HEK293 (cell line): ENCODE data around the gene ROCK1.

Source experiments
- KLF9 ChIP-seq: fragments of 450-650 bp; formaldehyde crosslinking; IDR thresholded peaks from 2 replicates; pipeline ENCODE4 v1.5.1; 2016; ENCODE audit warnings: missing biosample characterization, missing genetic modification characterization, low read depth
- WT1 ChIP-seq: fragments of 450-650 bp; formaldehyde crosslinking; IDR thresholded peaks from 2 replicates; pipeline ENCODE4 v1.5.1; 2016; ENCODE audit warnings: missing biosample characterization, missing genetic modification characterization
- ZBTB7A ChIP-seq: fragments of 450-650 bp; formaldehyde crosslinking; IDR thresholded peaks from 2 replicates; pipeline ENCODE4 v1.5.1; 2016; ENCODE audit warnings: low read depth, missing biosample characterization, missing genetic modification characterization
- ZBTB8A ChIP-seq: fragments of 450-650 bp; formaldehyde crosslinking; IDR thresholded peaks from 2 replicates; pipeline ENCODE4 v1.5.1; 2016; ENCODE audit warnings: missing biosample characterization, missing genetic modification characterization
- ZFP69B ChIP-seq: fragments of 450-650 bp; formaldehyde crosslinking; IDR thresholded peaks from 2 replicates; pipeline ENCODE4 v1.5.1; 2016; ENCODE audit warnings: missing biosample characterization, missing genetic modification characterization
- ZNF175 ChIP-seq: fragments of 450-650 bp; formaldehyde crosslinking; IDR thresholded peaks from 2 replicates; pipeline ENCODE4 v1.5.1; 2016; ENCODE audit warnings: missing biosample characterization, missing genetic modification characterization
- ZNF24 ChIP-seq: fragments of 450-650 bp; formaldehyde crosslinking; IDR thresholded peaks from 2 replicates; pipeline ENCODE4 v1.5.1; 2016; ENCODE audit warnings: missing biosample characterization, missing genetic modification characterization
- ZNF335 ChIP-seq: fragments of 450-650 bp; formaldehyde crosslinking; conservative IDR thresholded peaks from 2 replicates; pipeline ENCODE4 v1.5.1; 2016; ENCODE audit warnings: missing biosample characterization, missing genetic modification characterization
- ZNF501 ChIP-seq: fragments of 450-650 bp; formaldehyde crosslinking; IDR thresholded peaks from 2 replicates; pipeline ENCODE4 v1.5.1; 2016; ENCODE audit warnings: missing biosample characterization, missing genetic modification characterization
- ZNF529 ChIP-seq: fragments of 450-650 bp; formaldehyde crosslinking; IDR thresholded peaks from 2 replicates; pipeline ENCODE4 v1.5.1; 2017; ENCODE audit warnings: missing genetic modification characterization, missing biosample characterization; ENCODE audit not compliant: insufficient replicate concordance
- ZNF558 ChIP-seq: fragments of 450-650 bp; formaldehyde crosslinking; IDR thresholded peaks from 2 replicates; pipeline ENCODE4 v1.5.1; 2016; ENCODE audit warnings: missing biosample characterization, missing genetic modification characterization
- ZNF791 ChIP-seq: fragments of 450-650 bp; formaldehyde crosslinking; IDR thresholded peaks from 2 replicates; pipeline ENCODE4 v1.5.1; 2016; ENCODE audit warnings: missing biosample characterization, missing genetic modification characterization
- ZSCAN16 ChIP-seq: fragments of 450-650 bp; formaldehyde crosslinking; IDR thresholded peaks from 2 replicates; pipeline ENCODE4 v1.5.1; 2016; ENCODE audit warnings: missing biosample characterization, missing genetic modification characterization
- TF ChIP-seq, protein P1 (sequence below): fragments of 450-650 bp; formaldehyde crosslinking; IDR thresholded peaks from 2 replicates; pipeline ENCODE4 v1.5.1; 2016; ENCODE audit warnings: missing biosample characterization, missing genetic modification characterization
- TF ChIP-seq, protein P2 (sequence below): fragments of 450-650 bp; formaldehyde crosslinking; IDR thresholded peaks from 2 replicates; pipeline ENCODE4 v1.5.1; 2017; ENCODE audit warnings: missing biosample characterization, missing genetic modification characterization
- TF ChIP-seq, protein P3 (sequence below): fragments of 450-650 bp; formaldehyde crosslinking; IDR thresholded peaks from 2 replicates; pipeline ENCODE4 v1.5.1; 2016; ENCODE audit warnings: missing biosample characterization, missing genetic modification characterization
- TF ChIP-seq, protein P4 (sequence below): fragments of 450-650 bp; formaldehyde crosslinking; IDR thresholded peaks from 2 replicates; pipeline ENCODE4 v1.5.1; 2016; ENCODE audit warnings: missing biosample characterization, missing genetic modification characterization
- TF ChIP-seq, protein P5 (sequence below): fragments of 450-650 bp; formaldehyde crosslinking; IDR thresholded peaks from 2 replicates; pipeline ENCODE4 v1.5.1; 2016; ENCODE audit warnings: missing biosample characterization, missing genetic modification characterization
- TF ChIP-seq, protein P6 (sequence below): fragments of 450-650 bp; IDR thresholded peaks from 2 replicates; pipeline ENCODE4 v1.5.1; 2018; ENCODE audit warnings: missing biosample characterization, missing genetic modification characterization
- TF ChIP-seq, protein P7 (sequence below): fragments of 450-650 bp; formaldehyde crosslinking; IDR thresholded peaks from 2 replicates; pipeline ENCODE4 v1.5.1; 2016; ENCODE audit warnings: missing biosample characterization, missing genetic modification characterization, borderline replicate concordance

ROCK1 gene

DNA sequence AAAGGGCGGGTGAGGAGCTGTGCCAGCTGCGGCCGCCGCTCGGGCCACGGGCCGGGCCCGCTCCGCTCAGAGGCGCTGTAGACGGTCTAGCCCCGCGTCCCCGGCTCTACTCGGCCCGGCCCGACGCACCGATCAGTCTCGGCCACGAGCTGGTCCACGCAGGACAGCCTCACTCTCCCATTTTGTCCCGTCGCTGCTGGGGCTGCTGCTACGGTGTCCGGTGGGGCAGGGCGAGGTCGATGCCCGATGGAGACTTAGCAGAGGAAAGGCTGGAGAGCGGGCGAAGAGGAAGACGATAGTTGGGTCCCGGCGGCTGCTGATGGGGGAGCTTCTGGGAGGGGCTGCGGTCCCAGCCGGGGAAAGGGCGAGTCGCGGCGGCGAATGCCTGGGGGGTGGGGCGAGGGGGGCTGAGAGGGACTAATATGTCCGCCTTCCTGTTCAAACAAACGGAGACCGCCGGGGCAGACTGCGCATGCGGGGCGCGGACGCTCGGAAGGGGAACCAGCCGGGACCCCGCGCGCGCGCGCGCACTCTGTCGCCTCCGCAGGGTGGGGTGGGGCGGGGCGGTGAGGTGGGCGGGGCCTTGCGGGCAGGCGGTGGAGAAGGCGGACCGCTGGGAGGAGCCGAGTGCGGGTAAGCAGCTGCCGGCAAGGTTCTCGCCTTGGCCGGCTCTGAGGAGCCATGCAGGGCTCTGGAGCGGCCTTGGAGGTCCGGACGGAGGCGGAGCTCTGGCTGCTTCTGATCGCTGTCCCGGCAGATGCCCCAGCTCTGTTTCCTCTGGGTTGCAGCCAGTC, at the start of gene ROCK1 (continued):
- TF ChIP-seq ZBTB8A (tag by site-specific recombination), result peak; percentile 52
- no peak for TF ChIP-seq WT1
- TF ChIP-seq, protein P1, sequence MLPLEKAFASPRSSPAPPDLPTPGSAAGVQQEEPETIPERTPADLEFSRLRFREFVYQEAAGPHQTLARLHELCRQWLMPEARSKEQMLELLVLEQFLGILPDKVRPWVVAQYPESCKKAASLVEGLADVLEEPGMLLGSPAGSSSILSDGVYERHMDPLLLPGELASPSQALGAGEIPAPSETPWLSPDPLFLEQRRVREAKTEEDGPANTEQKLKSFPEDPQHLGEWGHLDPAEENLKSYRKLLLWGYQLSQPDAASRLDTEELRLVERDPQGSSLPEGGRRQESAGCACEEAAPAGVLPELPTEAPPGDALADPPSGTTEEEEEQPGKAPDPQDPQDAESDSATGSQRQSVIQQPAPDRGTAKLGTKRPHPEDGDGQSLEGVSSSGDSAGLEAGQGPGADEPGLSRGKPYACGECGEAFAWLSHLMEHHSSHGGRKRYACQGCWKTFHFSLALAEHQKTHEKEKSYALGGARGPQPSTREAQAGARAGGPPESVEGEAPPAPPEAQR (tag by site-specific recombination), result no peak
- TF ChIP-seq ZNF791 (tag by site-specific recombination), result no peak
- TF ChIP-seq ZNF501 (tag by site-specific recombination), result peak; percentile 92
- TF ChIP-seq ZNF335, result peak; percentile 72
- TF ChIP-seq, protein P2, sequence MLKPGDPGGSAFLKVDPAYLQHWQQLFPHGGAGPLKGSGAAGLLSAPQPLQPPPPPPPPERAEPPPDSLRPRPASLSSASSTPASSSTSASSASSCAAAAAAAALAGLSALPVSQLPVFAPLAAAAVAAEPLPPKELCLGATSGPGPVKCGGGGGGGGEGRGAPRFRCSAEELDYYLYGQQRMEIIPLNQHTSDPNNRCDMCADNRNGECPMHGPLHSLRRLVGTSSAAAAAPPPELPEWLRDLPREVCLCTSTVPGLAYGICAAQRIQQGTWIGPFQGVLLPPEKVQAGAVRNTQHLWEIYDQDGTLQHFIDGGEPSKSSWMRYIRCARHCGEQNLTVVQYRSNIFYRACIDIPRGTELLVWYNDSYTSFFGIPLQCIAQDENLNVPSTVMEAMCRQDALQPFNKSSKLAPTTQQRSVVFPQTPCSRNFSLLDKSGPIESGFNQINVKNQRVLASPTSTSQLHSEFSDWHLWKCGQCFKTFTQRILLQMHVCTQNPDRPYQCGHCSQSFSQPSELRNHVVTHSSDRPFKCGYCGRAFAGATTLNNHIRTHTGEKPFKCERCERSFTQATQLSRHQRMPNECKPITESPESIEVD (tag by site-specific recombination), result no peak
- TF ChIP-seq KLF9 (tag by site-specific recombination), result peak; percentile 47; the same call in 1 of the 2 replicates
- 0 out of 2 replicates have a peak, but pooled peaks have one; percentile 50 for TF ChIP-seq ZFP69B (tag by site-specific recombination)
- TF ChIP-seq ZNF529 (tag by site-specific recombination), result no peak
- TF ChIP-seq ZNF175 (tag by site-specific recombination), result no peak
- TF ChIP-seq ZNF558 (tag by site-specific recombination), result no peak
- TF ChIP-seq, protein P3, sequence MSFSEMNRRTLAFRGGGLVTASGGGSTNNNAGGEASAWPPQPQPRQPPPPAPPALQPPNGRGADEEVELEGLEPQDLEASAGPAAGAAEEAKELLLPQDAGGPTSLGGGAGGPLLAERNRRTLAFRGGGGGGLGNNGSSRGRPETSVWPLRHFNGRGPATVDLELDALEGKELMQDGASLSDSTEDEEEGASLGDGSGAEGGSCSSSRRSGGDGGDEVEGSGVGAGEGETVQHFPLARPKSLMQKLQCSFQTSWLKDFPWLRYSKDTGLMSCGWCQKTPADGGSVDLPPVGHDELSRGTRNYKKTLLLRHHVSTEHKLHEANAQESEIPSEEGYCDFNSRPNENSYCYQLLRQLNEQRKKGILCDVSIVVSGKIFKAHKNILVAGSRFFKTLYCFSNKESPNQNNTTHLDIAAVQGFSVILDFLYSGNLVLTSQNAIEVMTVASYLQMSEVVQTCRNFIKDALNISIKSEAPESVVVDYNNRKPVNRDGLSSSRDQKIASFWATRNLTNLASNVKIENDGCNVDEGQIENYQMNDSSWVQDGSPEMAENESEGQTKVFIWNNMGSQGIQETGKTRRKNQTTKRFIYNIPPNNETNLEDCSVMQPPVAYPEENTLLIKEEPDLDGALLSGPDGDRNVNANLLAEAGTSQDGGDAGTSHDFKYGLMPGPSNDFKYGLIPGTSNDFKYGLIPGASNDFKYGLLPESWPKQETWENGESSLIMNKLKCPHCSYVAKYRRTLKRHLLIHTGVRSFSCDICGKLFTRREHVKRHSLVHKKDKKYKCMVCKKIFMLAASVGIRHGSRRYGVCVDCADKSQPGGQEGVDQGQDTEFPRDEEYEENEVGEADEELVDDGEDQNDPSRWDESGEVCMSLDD, result peak; percentile 60; the same call in 1 of the 2 replicates
- TF ChIP-seq, protein P4, sequence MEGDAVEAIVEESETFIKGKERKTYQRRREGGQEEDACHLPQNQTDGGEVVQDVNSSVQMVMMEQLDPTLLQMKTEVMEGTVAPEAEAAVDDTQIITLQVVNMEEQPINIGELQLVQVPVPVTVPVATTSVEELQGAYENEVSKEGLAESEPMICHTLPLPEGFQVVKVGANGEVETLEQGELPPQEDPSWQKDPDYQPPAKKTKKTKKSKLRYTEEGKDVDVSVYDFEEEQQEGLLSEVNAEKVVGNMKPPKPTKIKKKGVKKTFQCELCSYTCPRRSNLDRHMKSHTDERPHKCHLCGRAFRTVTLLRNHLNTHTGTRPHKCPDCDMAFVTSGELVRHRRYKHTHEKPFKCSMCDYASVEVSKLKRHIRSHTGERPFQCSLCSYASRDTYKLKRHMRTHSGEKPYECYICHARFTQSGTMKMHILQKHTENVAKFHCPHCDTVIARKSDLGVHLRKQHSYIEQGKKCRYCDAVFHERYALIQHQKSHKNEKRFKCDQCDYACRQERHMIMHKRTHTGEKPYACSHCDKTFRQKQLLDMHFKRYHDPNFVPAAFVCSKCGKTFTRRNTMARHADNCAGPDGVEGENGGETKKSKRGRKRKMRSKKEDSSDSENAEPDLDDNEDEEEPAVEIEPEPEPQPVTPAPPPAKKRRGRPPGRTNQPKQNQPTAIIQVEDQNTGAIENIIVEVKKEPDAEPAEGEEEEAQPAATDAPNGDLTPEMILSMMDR (tag by site-specific recombination), result no peak; the same call in 1 of the 2 replicates
- TF ChIP-seq, protein P5, sequence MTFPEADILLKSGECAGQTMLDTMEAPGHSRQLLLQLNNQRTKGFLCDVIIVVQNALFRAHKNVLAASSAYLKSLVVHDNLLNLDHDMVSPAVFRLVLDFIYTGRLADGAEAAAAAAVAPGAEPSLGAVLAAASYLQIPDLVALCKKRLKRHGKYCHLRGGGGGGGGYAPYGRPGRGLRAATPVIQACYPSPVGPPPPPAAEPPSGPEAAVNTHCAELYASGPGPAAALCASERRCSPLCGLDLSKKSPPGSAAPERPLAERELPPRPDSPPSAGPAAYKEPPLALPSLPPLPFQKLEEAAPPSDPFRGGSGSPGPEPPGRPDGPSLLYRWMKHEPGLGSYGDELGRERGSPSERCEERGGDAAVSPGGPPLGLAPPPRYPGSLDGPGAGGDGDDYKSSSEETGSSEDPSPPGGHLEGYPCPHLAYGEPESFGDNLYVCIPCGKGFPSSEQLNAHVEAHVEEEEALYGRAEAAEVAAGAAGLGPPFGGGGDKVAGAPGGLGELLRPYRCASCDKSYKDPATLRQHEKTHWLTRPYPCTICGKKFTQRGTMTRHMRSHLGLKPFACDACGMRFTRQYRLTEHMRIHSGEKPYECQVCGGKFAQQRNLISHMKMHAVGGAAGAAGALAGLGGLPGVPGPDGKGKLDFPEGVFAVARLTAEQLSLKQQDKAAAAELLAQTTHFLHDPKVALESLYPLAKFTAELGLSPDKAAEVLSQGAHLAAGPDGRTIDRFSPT (tag by site-specific recombination), result peak; percentile 42; the same call in 1 of the 2 replicates
- TF ChIP-seq, protein P6, sequence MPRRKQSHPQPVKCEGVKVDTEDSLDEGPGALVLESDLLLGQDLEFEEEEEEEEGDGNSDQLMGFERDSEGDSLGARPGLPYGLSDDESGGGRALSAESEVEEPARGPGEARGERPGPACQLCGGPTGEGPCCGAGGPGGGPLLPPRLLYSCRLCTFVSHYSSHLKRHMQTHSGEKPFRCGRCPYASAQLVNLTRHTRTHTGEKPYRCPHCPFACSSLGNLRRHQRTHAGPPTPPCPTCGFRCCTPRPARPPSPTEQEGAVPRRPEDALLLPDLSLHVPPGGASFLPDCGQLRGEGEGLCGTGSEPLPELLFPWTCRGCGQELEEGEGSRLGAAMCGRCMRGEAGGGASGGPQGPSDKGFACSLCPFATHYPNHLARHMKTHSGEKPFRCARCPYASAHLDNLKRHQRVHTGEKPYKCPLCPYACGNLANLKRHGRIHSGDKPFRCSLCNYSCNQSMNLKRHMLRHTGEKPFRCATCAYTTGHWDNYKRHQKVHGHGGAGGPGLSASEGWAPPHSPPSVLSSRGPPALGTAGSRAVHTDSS (tag by site-specific recombination), result peak; percentile 56; the same call in 1 of the 2 replicates
- TF ChIP-seq ZBTB7A (tag by site-specific recombination), result no peak
- TF ChIP-seq, protein P7, sequence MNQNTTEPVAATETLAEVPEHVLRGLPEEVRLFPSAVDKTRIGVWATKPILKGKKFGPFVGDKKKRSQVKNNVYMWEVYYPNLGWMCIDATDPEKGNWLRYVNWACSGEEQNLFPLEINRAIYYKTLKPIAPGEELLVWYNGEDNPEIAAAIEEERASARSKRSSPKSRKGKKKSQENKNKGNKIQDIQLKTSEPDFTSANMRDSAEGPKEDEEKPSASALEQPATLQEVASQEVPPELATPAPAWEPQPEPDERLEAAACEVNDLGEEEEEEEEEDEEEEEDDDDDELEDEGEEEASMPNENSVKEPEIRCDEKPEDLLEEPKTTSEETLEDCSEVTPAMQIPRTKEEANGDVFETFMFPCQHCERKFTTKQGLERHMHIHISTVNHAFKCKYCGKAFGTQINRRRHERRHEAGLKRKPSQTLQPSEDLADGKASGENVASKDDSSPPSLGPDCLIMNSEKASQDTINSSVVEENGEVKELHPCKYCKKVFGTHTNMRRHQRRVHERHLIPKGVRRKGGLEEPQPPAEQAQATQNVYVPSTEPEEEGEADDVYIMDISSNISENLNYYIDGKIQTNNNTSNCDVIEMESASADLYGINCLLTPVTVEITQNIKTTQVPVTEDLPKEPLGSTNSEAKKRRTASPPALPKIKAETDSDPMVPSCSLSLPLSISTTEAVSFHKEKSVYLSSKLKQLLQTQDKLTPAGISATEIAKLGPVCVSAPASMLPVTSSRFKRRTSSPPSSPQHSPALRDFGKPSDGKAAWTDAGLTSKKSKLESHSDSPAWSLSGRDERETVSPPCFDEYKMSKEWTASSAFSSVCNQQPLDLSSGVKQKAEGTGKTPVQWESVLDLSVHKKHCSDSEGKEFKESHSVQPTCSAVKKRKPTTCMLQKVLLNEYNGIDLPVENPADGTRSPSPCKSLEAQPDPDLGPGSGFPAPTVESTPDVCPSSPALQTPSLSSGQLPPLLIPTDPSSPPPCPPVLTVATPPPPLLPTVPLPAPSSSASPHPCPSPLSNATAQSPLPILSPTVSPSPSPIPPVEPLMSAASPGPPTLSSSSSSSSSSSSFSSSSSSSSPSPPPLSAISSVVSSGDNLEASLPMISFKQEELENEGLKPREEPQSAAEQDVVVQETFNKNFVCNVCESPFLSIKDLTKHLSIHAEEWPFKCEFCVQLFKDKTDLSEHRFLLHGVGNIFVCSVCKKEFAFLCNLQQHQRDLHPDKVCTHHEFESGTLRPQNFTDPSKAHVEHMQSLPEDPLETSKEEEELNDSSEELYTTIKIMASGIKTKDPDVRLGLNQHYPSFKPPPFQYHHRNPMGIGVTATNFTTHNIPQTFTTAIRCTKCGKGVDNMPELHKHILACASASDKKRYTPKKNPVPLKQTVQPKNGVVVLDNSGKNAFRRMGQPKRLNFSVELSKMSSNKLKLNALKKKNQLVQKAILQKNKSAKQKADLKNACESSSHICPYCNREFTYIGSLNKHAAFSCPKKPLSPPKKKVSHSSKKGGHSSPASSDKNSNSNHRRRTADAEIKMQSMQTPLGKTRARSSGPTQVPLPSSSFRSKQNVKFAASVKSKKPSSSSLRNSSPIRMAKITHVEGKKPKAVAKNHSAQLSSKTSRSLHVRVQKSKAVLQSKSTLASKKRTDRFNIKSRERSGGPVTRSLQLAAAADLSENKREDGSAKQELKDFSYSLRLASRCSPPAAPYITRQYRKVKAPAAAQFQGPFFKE (tag by site-specific recombination), result peak; percentile 46; the same call in 1 of the 2 replicates
- 0 out of 2 replicates have a peak, but pooled peaks have one; percentile 7 for TF ChIP-seq ZSCAN16 (tag by site-specific recombination)
- TF ChIP-seq ZNF24, result no peak
